HG03159 (cell line): Measurements from ENCODE around the gene NR2F1-AS1.
"Not testable (repeated sequence)": the region's sequence is repeated elsewhere in the genome, so short reads cannot be mapped to it uniquely, and the experiment has no call there.

ENCODE experiments used
- ATAC-seq: cut with Tn5 transposase; IDR thresholded peaks from one replicate; pipeline ENCODE4 v1.9.1; 2021; ENCODE audit warnings: mild to moderate bottlenecking, moderate library complexity; ENCODE audit not compliant: unreplicated experiment

The NR2F1-AS1 gene

GRCh38 chr5:93401634-93402213, 179.3 kb downstream of the NR2F1-AS1 start:
- no peak for ATAC-seq

- no peak for ATAC-seq
These were observed 181.3 kb downstream of the NR2F1-AS1 start for GRCh38 chr5:93399675-93400074.

- no peak for ATAC-seq
These were observed 185.0 kb downstream of the NR2F1-AS1 start for GRCh38 chr5:93395971-93396379.

GRCh38 chr5:93395010-93395409, 186.0 kb downstream of the NR2F1-AS1 start:
- ATAC-seq, result no peak

- no peak for ATAC-seq
These were observed 186.7 kb downstream of the NR2F1-AS1 start for GRCh38 chr5:93394301-93394700.

GRCh38 chr5:93391169-93391568, 189.8 kb downstream of the NR2F1-AS1 start:
- not testable (repeated sequence) for ATAC-seq

- ATAC-seq, result no peak
These were observed 195.4 kb downstream of the NR2F1-AS1 start for GRCh38 chr5:93385655-93386054.

GRCh38 chr5:93384995-93385394, 196.0 kb downstream of the NR2F1-AS1 start:
- ATAC-seq, result no peak

GRCh38 chr5:93384026-93384425, 197.0 kb downstream of the NR2F1-AS1 start:
- no peak for ATAC-seq

GRCh38 chr5:93382188-93382825, 198.7 kb downstream of the NR2F1-AS1 start:
- ATAC-seq, result no peak

- ATAC-seq, result no peak
These were observed 200.0 kb downstream of the NR2F1-AS1 start for GRCh38 chr5:93381057-93381456.

GRCh38 chr5:93378073-93378472, 202.9 kb downstream of the NR2F1-AS1 start:
- no peak for ATAC-seq

GRCh38 chr5:93371893-93372292, 209.1 kb downstream of the NR2F1-AS1 start:
- no peak for ATAC-seq

GRCh38 chr5:93364378-93364777, 216.6 kb downstream of the NR2F1-AS1 start:
- ATAC-seq, result no peak

- ATAC-seq, result no peak
These were observed 220.5 kb downstream of the NR2F1-AS1 start for GRCh38 chr5:93360436-93361088.

GRCh38 chr5:93359960-93360305, 221.1 kb downstream of the NR2F1-AS1 start:
- no peak for ATAC-seq
